Measurements from ENCODE around the gene HNRNPLL.
A peak's percentile ranks its signal among the peaks of the same experiment; 100 is the strongest.
"Not testable (repeated sequence)": the region's sequence is repeated elsewhere in the genome, so short reads cannot be mapped to it uniquely, and the experiment has no call there.

Gene HNRNPLL

GRCh38 chr2:38551171-38551570 lies 51.6 kb downstream of the HNRNPLL start:
- no peak for FAIRE-seq

- FAIRE-seq, result no peak
These were observed 52.9 kb downstream of the HNRNPLL start for GRCh38 chr2:38549851-38550250.

GRCh38 chr2:38549071-38549704 lies 53.5 kb downstream of the HNRNPLL start:
- no peak for FAIRE-seq

- no peak for FAIRE-seq
These were observed 54.9 kb downstream of the HNRNPLL start for GRCh38 chr2:38547791-38548190.

- no peak for FAIRE-seq
These were observed 56.1 kb downstream of the HNRNPLL start for GRCh38 chr2:38546585-38546984.

- no peak for FAIRE-seq
These were observed 56.7 kb downstream of the HNRNPLL start for GRCh38 chr2:38546064-38546463.

- not testable (repeated sequence) for FAIRE-seq
These were observed 60.5 kb downstream of the HNRNPLL start for GRCh38 chr2:38542248-38542631.

GRCh38 chr2:38540580-38541286 lies 62.0 kb downstream of the HNRNPLL start:
- FAIRE-seq, result no peak

GRCh38 chr2:38539086-38539485 lies 63.6 kb downstream of the HNRNPLL start:
- FAIRE-seq, result no peak

- no peak for FAIRE-seq
These were observed 64.7 kb downstream of the HNRNPLL start for GRCh38 chr2:38537937-38538525.

GRCh38 chr2:38537296-38537695 lies 65.4 kb downstream of the HNRNPLL start:
- FAIRE-seq, result not testable (repeated sequence)

GRCh38 chr2:38535744-38536506 lies 66.8 kb downstream of the HNRNPLL start:
- no peak for FAIRE-seq

- FAIRE-seq, result no peak
These were observed 67.4 kb downstream of the HNRNPLL start for GRCh38 chr2:38535404-38535743.

- FAIRE-seq, result no peak
These were observed 67.9 kb downstream of the HNRNPLL start for GRCh38 chr2:38534746-38535403.

GRCh38 chr2:38533757-38534545 lies 68.8 kb downstream of the HNRNPLL start:
- FAIRE-seq, result no peak

- FAIRE-seq, result no peak
These were observed 69.5 kb downstream of the HNRNPLL start for GRCh38 chr2:38533180-38533579.

GRCh38 chr2:38532366-38532765 lies 70.4 kb downstream of the HNRNPLL start:
- no peak for FAIRE-seq

GRCh38 chr2:38529208-38529607 lies 73.5 kb downstream of the HNRNPLL start:
- no peak for FAIRE-seq

- no peak for FAIRE-seq
These were observed 74.2 kb downstream of the HNRNPLL start for GRCh38 chr2:38528534-38528933.

- FAIRE-seq, result no peak
These were observed 74.7 kb downstream of the HNRNPLL start for GRCh38 chr2:38528008-38528442.

- peak; percentile 47 for FAIRE-seq
These were observed 75.3 kb downstream of the HNRNPLL start for GRCh38 chr2:38527338-38528007.

GRCh38 chr2:38526195-38526594 lies 76.5 kb downstream of the HNRNPLL start:
- no peak for FAIRE-seq

All from islet of Langerhans (tissue), 1 donor.